Keratinocyte (primary cell): ENCODE measurements around the gene RPS27A. TPM values are rescaled to one million over a fixed set of nuclear protein-coding genes. Genes with fewer than 3 reads are reported as not detected.

ENCODE experiments used
- DNase-seq: peaks from one replicate; pipeline ENCODE4 v3.0.0-alpha.2; 2011; ENCODE audit warnings: low read depth, missing footprints, low spot score
- FAIRE-seq: peaks from 2 replicates; lab custom pipeline; 2011; peaks lifted over from hg19 to GRCh38; lab: Jason Lieb, UNC
- H2AFZ ChIP-seq: 2 replicates; pipeline ENCODE4 v1.6.0; 2012; ENCODE audit warnings: low read length, control low read depth, inconsistent platforms; ENCODE audit not compliant: control insufficient read depth
- H3K27ac ChIP-seq: 2 replicates; pipeline ENCODE4 v1.5.1; 2011; ENCODE audit warnings: low read length; ENCODE audit not compliant: control insufficient read depth, insufficient read depth
- H3K27me3 ChIP-seq: 3 replicates; pipeline ENCODE4 v1.6.0; 2011; ENCODE audit warnings: low read length; ENCODE audit not compliant: control insufficient read depth, insufficient read depth; ENCODE audit errors: extremely low read depth
- H3K36me3 ChIP-seq, 2 experiments: 2 replicates in 1 of 2; 3 replicates in 1 of 2; pipeline ENCODE4 v1.5.1; 2011; ENCODE audit warnings: low read length in 2 of 2, mild to moderate bottlenecking in 1 of 2; ENCODE audit not compliant: control insufficient read depth in 2 of 2, insufficient read depth in 2 of 2; ENCODE audit errors: extremely low read depth in 1 of 2
- H3K4me1 ChIP-seq: 3 replicates; pipeline ENCODE4 v1.5.1; 2011; ENCODE audit warnings: low read length; ENCODE audit not compliant: control insufficient read depth, insufficient read depth; ENCODE audit errors: extremely low read depth
- H3K4me2 ChIP-seq: 3 replicates; pipeline ENCODE4 v1.6.0; 2011; ENCODE audit warnings: low read depth, low read length; ENCODE audit not compliant: control insufficient read depth, insufficient read depth; ENCODE audit errors: extremely low read depth
- H3K4me3 ChIP-seq, 3 experiments: fragments of 200-600 bp in 1 of 3; sonication (generic) in 1 of 3; 2 replicates in 2 of 3; 3 replicates in 1 of 3; pipeline ENCODE4 v1.5.1; 2011 to 2016; ENCODE audit warnings: low read length in 3 of 3, mild to moderate bottlenecking in 3 of 3, control low read depth in 2 of 3, inconsistent platforms in 1 of 3, low read depth in 1 of 3, mixed read lengths in 1 of 3, mixed run types in 1 of 3, moderate library complexity in 1 of 3; ENCODE audit not compliant: control insufficient read depth in 2 of 3, insufficient read depth in 2 of 3; ENCODE audit errors: extremely low read depth in 1 of 3
- H3K79me2 ChIP-seq: 2 replicates; pipeline ENCODE4 v1.6.0; 2012; ENCODE audit warnings: low read length; ENCODE audit not compliant: control insufficient read depth, insufficient read depth
- H3K9ac ChIP-seq: 3 replicates; pipeline ENCODE4 v1.6.0; 2011; ENCODE audit warnings: low read length; ENCODE audit not compliant: control insufficient read depth, insufficient read depth; ENCODE audit errors: extremely low read depth
- H3K9me1 ChIP-seq: 3 replicates; pipeline ENCODE4 v1.6.0; 2011; ENCODE audit warnings: low read length; ENCODE audit not compliant: control insufficient read depth, insufficient read depth; ENCODE audit errors: extremely low read depth
- H3K9me3 ChIP-seq: 2 replicates; pipeline ENCODE4 v1.5.1; 2012; ENCODE audit warnings: low read depth, low read length; ENCODE audit not compliant: control insufficient read depth
- H4K20me1 ChIP-seq: 3 replicates; pipeline ENCODE4 v1.6.0; 2011; ENCODE audit warnings: low read length; ENCODE audit not compliant: control insufficient read depth, insufficient read depth; ENCODE audit errors: extremely low read depth
- CTCF ChIP-seq, 3 experiments: IDR thresholded peaks in 1 of 3; conservative IDR thresholded peaks in 1 of 3; optimal IDR thresholded peaks in 1 of 3; 2 replicates in 2 of 3; 3 replicates in 1 of 3; pipeline versions ENCODE3 to v1.5.1; 2011; ENCODE audit warnings: low read length in 3 of 3, mild to moderate bottlenecking in 3 of 3, moderate library complexity in 2 of 3, control low read depth in 1 of 3, inconsistent platforms in 1 of 3; ENCODE audit not compliant: insufficient read depth in 2 of 3; ENCODE audit errors: extremely low read depth in 1 of 3
- EZH2 ChIP-seq: IDR thresholded peaks from one replicate; pipeline ENCODE4 v1.6.1; 2012; ENCODE audit warnings: inconsistent platforms, mild to moderate bottlenecking, low read length, moderate library complexity
- dilution Hi-C: fragments of 300-500 bp; cut with MboI; formaldehyde crosslinking; loops from one replicate; pipeline ENCODE4 v1.7.0; 2020; ENCODE audit warnings: low sequenced_read_pairs; ENCODE audit not compliant: extremely low pct_ligation_motif_present
- polyA plus RNA-seq, 5 experiments: library from polyadenylated mRNA; depleted of rRNA in 3 of 5; stranded (reverse) in 3 of 5; stranded (forward) in 1 of 5; unstranded in 1 of 5; fragments of >200 nt; gene quantifications; 1 replicate in 1 of 5; 2 replicates in 3 of 5; 3 replicates in 1 of 5; pipeline versions ENCODE4 v1.2.1 to v1.2.3, GENCODE V29; 2011 to 2012; ENCODE audit warnings: missing spikeins in 2 of 5, low read depth in 1 of 5, low replicate concordance in 1 of 5

The RPS27A gene
- polyA plus RNA-seq, 1 donor (not counting 4 experiments of a cell fraction or from before 2014, with no cell fraction given): 2,341 TPM

DNA sequence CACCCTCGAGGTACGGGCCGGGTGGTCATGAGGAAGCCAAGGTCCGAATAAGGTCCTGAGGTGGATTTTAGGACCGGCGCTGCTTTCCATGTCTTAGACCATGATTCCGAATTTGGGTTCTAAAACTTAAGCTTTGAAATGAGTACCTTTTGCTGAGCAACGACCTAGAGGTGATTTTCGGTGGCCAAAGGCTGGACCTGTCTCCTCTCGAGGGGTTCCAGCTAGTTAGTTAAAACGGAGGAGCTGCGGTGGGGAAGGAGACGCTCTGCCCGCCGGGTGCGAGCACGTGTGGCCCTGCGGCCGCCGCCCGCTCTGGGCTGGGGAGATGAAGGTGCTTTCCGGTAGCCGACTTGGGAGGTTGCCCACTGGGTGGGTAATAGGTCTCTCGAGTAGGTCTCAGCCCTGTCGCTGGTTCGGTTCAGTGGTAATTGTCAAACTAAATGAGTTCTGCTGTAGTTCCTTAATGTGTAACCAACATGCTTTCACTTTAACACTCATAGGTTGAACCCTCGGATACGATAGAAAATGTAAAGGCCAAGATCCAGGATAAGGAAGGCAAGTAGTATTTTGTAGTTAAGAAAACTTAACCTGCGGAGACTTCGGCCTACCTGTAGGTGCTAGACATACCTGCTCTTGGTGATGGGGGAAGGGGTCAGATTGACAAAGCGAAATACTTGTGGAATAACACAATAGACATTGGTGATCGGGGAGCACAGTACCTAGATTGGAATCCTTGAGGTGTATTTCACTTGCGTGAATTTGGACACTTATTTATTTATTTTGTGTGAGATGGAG lies 572 bp downstream of the RPS27A start:
- dilution Hi-C loops: no loop called here
- Histone ChIP-seq H2AFZ (peak overlapping the region; percentile 89), H4K20me1 (no peaks in the 10 kb centered on the region), H3K4me1 (peaks cover 7% of the 10 kb centered on the region), H3K79me2 (peaks cover 57% of the 10 kb centered on the region), H3K9me1 (peaks cover 2% of the 10 kb centered on the region), H3K27me3 (no peaks in the 10 kb centered on the region), H3K9ac (peak overlapping the region; percentile 98), H3K36me3 (peaks cover 12 to 31% of the 10 kb centered on the region in 2 experiments), H3K27ac (peak overlapping the region; percentile 98), H3K4me2 (peak overlapping the region; percentile 92), H3K9me3 (no peaks in the 10 kb centered on the region), H3K4me3 (peak overlapping the region; percentile 89 to 91 (median 91))
- DNase-seq (no peak), FAIRE-seq (no peak)
- TF ChIP-seq EZH2 (no peak), CTCF (optimal IDR thresholded peaks at IDR 0.05 in 1 of 3, IDR thresholded peaks at IDR 0.05 in 1 of 3, conservative IDR thresholded peaks at IDR 0.05 in 1 of 3; ENCODE audit: extremely low read depth in 1 of 3, insufficient read depth in 2 of 3, low read length in 3 of 3) (no peak)

DNA sequence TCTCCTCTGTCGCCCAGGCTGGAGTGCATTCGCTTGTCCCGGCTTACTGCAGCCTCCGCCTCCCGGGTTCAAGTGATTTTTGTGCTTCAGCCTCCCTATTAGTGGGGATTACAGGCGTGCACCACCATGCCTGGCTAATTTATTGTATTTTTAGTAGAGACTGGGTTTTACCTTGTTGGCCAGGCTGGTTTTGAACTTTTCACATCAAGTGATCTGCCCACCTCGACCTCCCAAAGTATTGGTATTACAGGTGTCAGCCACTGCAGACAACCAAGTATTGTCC lies 1.1 kb downstream of the RPS27A start:
- peaks cover 52% of the 10 kb centered on the region for H3K79me2 ChIP-seq
- FAIRE-seq: no peak
- peaks cover 12 to 31% of the 10 kb centered on the region in 2 experiments for H3K36me3 ChIP-seq
- H3K9ac ChIP-seq: peak overlapping the region; percentile 98
- H3K4me3 ChIP-seq: peak overlapping the region; percentile 89 to 91 (median 91)
- peaks cover 7% of the 10 kb centered on the region for H3K4me1 ChIP-seq
- no peaks in the 10 kb centered on the region for H3K9me3 ChIP-seq
- no peak for DNase-seq
- H2AFZ ChIP-seq: no peak overlapping the region
- no peaks in the 10 kb centered on the region for H3K27me3 ChIP-seq
- peak overlapping the region; percentile 92 for H3K4me2 ChIP-seq
- H3K27ac ChIP-seq: peak overlapping the region; percentile 98
- dilution Hi-C loops: no loop called here
- H4K20me1 ChIP-seq: no peaks in the 10 kb centered on the region
- H3K9me1 ChIP-seq: peaks cover 2% of the 10 kb centered on the region
- TF ChIP-seq EZH2 (no peak), CTCF (optimal IDR thresholded peaks at IDR 0.05 in 1 of 3, IDR thresholded peaks at IDR 0.05 in 1 of 3, conservative IDR thresholded peaks at IDR 0.05 in 1 of 3; ENCODE audit: extremely low read depth in 1 of 3, insufficient read depth in 2 of 3, low read length in 3 of 3) (no peak)
